ENCODE data around the gene SEPTIN3. TPM values are rescaled to one million over a fixed set of nuclear protein-coding genes. Genes with fewer than 3 reads are reported as not detected.

The SEPTIN3 gene
- total and polyA plus RNA-seq, 10 of the 15 experiments (the other 5 are each of a cell fraction or from before 2014, with no cell fraction given) = 0.05 to 3.1 (median 0.87) TPM

DNA sequence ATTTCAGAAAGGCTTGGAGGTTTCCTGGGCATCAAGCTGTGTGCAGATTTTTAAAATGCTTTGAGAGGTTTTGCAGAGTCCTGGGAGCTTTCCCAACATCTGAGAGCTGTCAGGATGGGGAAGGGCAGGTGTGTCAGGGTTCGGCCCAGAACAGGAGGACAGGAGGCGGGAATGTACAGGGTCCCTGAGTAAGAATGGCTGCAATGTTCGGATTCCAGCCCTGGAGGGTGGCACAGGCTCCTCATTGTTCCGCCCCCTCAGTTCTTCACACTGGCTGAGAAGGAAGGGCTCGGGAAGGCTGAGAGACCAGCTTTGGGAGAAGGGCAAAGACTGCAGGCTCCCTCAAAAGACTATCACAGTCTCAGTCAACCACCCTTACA, 5.1 kb upstream of the SEPTIN3 start:
- no TSS peak for BruUV-seq (replicated peaks)
- no peaks in the 10 kb centered on the region for H3K27me3 ChIP-seq (replicated peaks in 1 of 2; ENCODE audit: control insufficient read depth in 2 of 2, insufficient read depth in 2 of 2, low read length in 1 of 2)
- peaks cover 7% of the 10 kb centered on the region; the same call in 1 of the 2 replicates for H3K4me1 ChIP-seq (ENCODE audit: control insufficient read depth, insufficient read depth, low read length)
- ATAC-seq (no peak), FAIRE-seq (no peak), DNase-seq (ENCODE audit: low read depth, low spot score) (no peak)
- in situ Hi-C loops (cut with MboI) = no loop called here
- no peaks in the 10 kb centered on the region for H3K79me2 ChIP-seq (ENCODE audit: control insufficient read depth, insufficient read depth, low read length)
- no peak overlapping the region for H3K4me2 ChIP-seq (ENCODE audit: control insufficient read depth, insufficient read depth)
- H2AFZ ChIP-seq (ENCODE audit: control insufficient read depth, low read depth, low read length) = no peak overlapping the region
- no peak overlapping the region for H3K4me3 ChIP-seq
- ChIA-PET SMC1A (ENCODE audit: uncharacterized antibody, unreplicated experiment) (interaction anchor here (1.5 to 5.1 kb wide), 2 partner anchors 15 to 147 kb away, joined by 6 to 33 read pairs; no protein-coding TSS in a partner anchor), RAD21 (ENCODE audit: unreplicated experiment) (interaction anchor here (1.1 to 1.5 kb wide), 2 partner anchors 99 to 149 kb away, joined by 3 to 4 read pairs; no protein-coding TSS in a partner anchor), CTCF (interaction anchor here (1.1 to 6.3 kb wide), 3 partner anchors 12 to 509 kb away, joined by 3 to 57 read pairs (median 5); no protein-coding TSS in a partner anchor), POLR2A (interaction anchor here (0.5 kb wide), 1 partner anchor 456 kb away, joined by 8 read pairs; no protein-coding TSS in a partner anchor)
- no peaks in the 10 kb centered on the region for H3K36me3 ChIP-seq (ENCODE audit: control insufficient read depth in 2 of 2, insufficient read depth in 2 of 2, low read length in 1 of 2)
- H3K27ac ChIP-seq (ENCODE audit: control insufficient read depth, insufficient read depth) = no peak overlapping the region
- no peaks in the 10 kb centered on the region for H4K20me1 ChIP-seq (ENCODE audit: control insufficient read depth, insufficient read depth)
- TF ChIP-seq E4F1 (IDR thresholded peaks at IDR 0.05; ENCODE audit: borderline replicate concordance, partially characterized antibody) (no peak), CBX3 (IDR thresholded peaks at IDR 0.05; ENCODE audit: borderline replicate concordance, low read depth) (no peak), RCOR1 (conservative IDR thresholded peaks at IDR 0.05; ENCODE audit: low read depth, low read length) (no peak), EP300 (IDR thresholded peaks at IDR 0.05; ENCODE audit: borderline replicate concordance in 1 of 2, control insufficient read depth in 1 of 2, low read depth in 2 of 2, low read length in 2 of 2) (no peak), PML (IDR thresholded peaks at IDR 0.05; ENCODE audit: low read length) (no peak), BCLAF1 (IDR thresholded peaks at IDR 0.05) (no peak), ZZZ3 (IDR thresholded peaks at IDR 0.05; ENCODE audit: control insufficient read depth, insufficient read length, low read depth) (no peak)
- no peaks in the 10 kb centered on the region for H3K9me3 ChIP-seq (replicated peaks; ENCODE audit: control insufficient read depth, insufficient read depth, low read length)
- intact Hi-C loops (cut with micrococcal nuclease; ENCODE audit: unreplicated experiment) = loop anchor here (10.0 kb wide), 1 partner anchor 511 kb away; no protein-coding TSS in a partner anchor
- no peak overlapping the region for H3K9ac ChIP-seq (ENCODE audit: control insufficient read depth, insufficient read depth, low read length)
- WGBS (ENCODE audit: insufficient coverage, insufficient replicate concordance, low lambda C conversion rate, missing lambda C conversion rate) = 60% methylated on average over 5 of the region's 5 CpGs

Data from GM12878 (cell line).